H9 (cell line): ENCODE results near the gene SDR42E1. TPM values are rescaled to one million over a fixed set of nuclear protein-coding genes. Genes with fewer than 3 reads are reported as not detected.

Experiments used
- DNase-seq: peaks from one replicate; pipeline ENCODE4 v3.0.0-alpha.2; 2017
- H2AFZ ChIP-seq: one replicate; pipeline ENCODE4 v1.6.1; 2013; ENCODE audit warnings: mild to moderate bottlenecking, low read length, control low read depth, moderate library complexity
- H2AK5ac ChIP-seq: 2 replicates; pipeline ENCODE4 v1.6.1; 2013; ENCODE audit warnings: low read length, control low read depth, mixed read lengths; ENCODE audit not compliant: insufficient read length
- H2BK120ac ChIP-seq: one replicate; pipeline ENCODE4 v1.6.1; 2013; ENCODE audit warnings: low read depth, mild to moderate bottlenecking, low read length, control low read depth, inconsistent platforms; ENCODE audit not compliant: poor library complexity, severe bottlenecking
- H2BK12ac ChIP-seq: 2 replicates; pipeline ENCODE4 v1.6.1; 2013; ENCODE audit warnings: low read length, control low read depth, mixed read lengths, low read depth; ENCODE audit not compliant: insufficient read length
- H2BK15ac ChIP-seq: 2 replicates; pipeline ENCODE4 v1.6.1; 2013; ENCODE audit warnings: low read depth, low read length, control low read depth
- H2BK20ac ChIP-seq: one replicate; pipeline ENCODE4 v1.6.1; 2013; ENCODE audit warnings: low read depth, mild to moderate bottlenecking, low read length, control low read depth, inconsistent platforms; ENCODE audit not compliant: poor library complexity, severe bottlenecking
- H2BK5ac ChIP-seq: 2 replicates; pipeline ENCODE4 v1.6.1; 2013; ENCODE audit warnings: low read length, control low read depth, mixed read lengths; ENCODE audit not compliant: insufficient read length
- H3K14ac ChIP-seq: 2 replicates; pipeline ENCODE4 v1.6.1; 2013; ENCODE audit warnings: low read length, control low read depth; ENCODE audit not compliant: insufficient read depth
- H3K18ac ChIP-seq: 2 replicates; pipeline ENCODE4 v1.6.1; 2013; ENCODE audit warnings: low read depth, mild to moderate bottlenecking, mixed read lengths, low read length, control low read depth; ENCODE audit not compliant: insufficient read length
- H3K23ac ChIP-seq: 2 replicates; pipeline ENCODE4 v1.6.1; 2013; ENCODE audit warnings: low read length, control low read depth, mixed read lengths, low read depth; ENCODE audit not compliant: insufficient read length
- H3K23me2 ChIP-seq: 2 replicates; pipeline ENCODE4 v1.6.1; 2013; ENCODE audit warnings: low read depth, mild to moderate bottlenecking, mixed read lengths, low read length, control low read depth; ENCODE audit not compliant: insufficient read length, poor library complexity, severe bottlenecking
- H3K27ac ChIP-seq: 2 replicates; pipeline ENCODE4 v1.5.1; 2013; ENCODE audit warnings: low read length, control low read depth, mixed read lengths, low read depth; ENCODE audit not compliant: insufficient read length
- H3K27me3 ChIP-seq: 2 replicates; pipeline ENCODE4 v1.6.1; 2013; ENCODE audit warnings: low read length, control low read depth, inconsistent platforms; ENCODE audit not compliant: insufficient read depth
- H3K4ac ChIP-seq: 2 replicates; pipeline ENCODE4 v1.6.1; 2013; ENCODE audit warnings: low read depth, mild to moderate bottlenecking, control low read depth, inconsistent platforms, low read length, moderate library complexity
- H3K4me1 ChIP-seq: 2 replicates; pipeline ENCODE4 v1.6.1; 2013; ENCODE audit warnings: low read length, control low read depth, inconsistent platforms; ENCODE audit not compliant: insufficient read depth
- H3K4me2 ChIP-seq: 2 replicates; pipeline ENCODE4 v1.6.1; 2013; ENCODE audit warnings: low read length, control low read depth, mixed read lengths; ENCODE audit not compliant: insufficient read length, insufficient read depth
- H3K56ac ChIP-seq: 2 replicates; pipeline ENCODE4 v1.6.1; 2013; ENCODE audit warnings: low read depth, mild to moderate bottlenecking, mixed read lengths, low read length, control low read depth; ENCODE audit not compliant: insufficient read length
- H3K79me1 ChIP-seq: 2 replicates; pipeline ENCODE4 v1.6.1; 2013; ENCODE audit warnings: low read depth, mild to moderate bottlenecking, moderate library complexity, low read length, control low read depth, inconsistent platforms; ENCODE audit not compliant: insufficient read depth, poor library complexity, severe bottlenecking
- H3K79me2 ChIP-seq: 2 replicates; pipeline ENCODE4 v1.6.1; 2013; ENCODE audit warnings: low read length, control low read depth, inconsistent platforms; ENCODE audit not compliant: insufficient read depth
- H3K9ac ChIP-seq: 2 replicates; pipeline ENCODE4 v1.6.1; 2013; ENCODE audit warnings: low read length, control low read depth, mixed read lengths; ENCODE audit not compliant: insufficient read length; ENCODE audit errors: extremely low read depth
- H3K9me3 ChIP-seq: one replicate; pipeline ENCODE4 v1.6.1; 2013; ENCODE audit warnings: low read depth, low read length, inconsistent platforms; ENCODE audit not compliant: control insufficient read depth
- H3T11ph ChIP-seq: one replicate; pipeline ENCODE4 v1.6.1; 2013; ENCODE audit warnings: mild to moderate bottlenecking, low read length, control low read depth, inconsistent platforms
- H4K20me1 ChIP-seq: one replicate; pipeline ENCODE4 v1.6.1; 2013; ENCODE audit not compliant: control insufficient read depth, insufficient read length, insufficient read depth
- H4K5ac ChIP-seq: 2 replicates; pipeline ENCODE4 v1.6.1; 2013; ENCODE audit warnings: low read depth, mild to moderate bottlenecking, mixed read lengths, low read length, control low read depth; ENCODE audit not compliant: insufficient read length
- H4K8ac ChIP-seq: replicated peaks from 2 replicates; pipeline ENCODE4 v1.6.1; 2013; ENCODE audit warnings: low read length, control low read depth, mixed read lengths, low read depth; ENCODE audit not compliant: insufficient read length
- H4K91ac ChIP-seq: 2 replicates; pipeline ENCODE4 v1.6.1; 2013; ENCODE audit warnings: low read depth, mild to moderate bottlenecking, moderate library complexity, mixed read lengths, low read length, control low read depth; ENCODE audit not compliant: insufficient read length
- H3K27ac Mint-ChIP-seq, 3 experiments: 2 replicates in 2 of 3; 3 replicates in 1 of 3; pipeline ENCODE4 v1.8.0; 2020 to 2021; ENCODE audit warnings: mixed read lengths in 3 of 3, mild to moderate bottlenecking in 1 of 3, moderate library complexity in 1 of 3
- H3K27me3 Mint-ChIP-seq: 2 replicates; pipeline ENCODE4 v1.8.0; 2021; ENCODE audit warnings: low read depth, mild to moderate bottlenecking, moderate library complexity, mixed read lengths
- H3K36me3 Mint-ChIP-seq, 3 experiments: 2 replicates in 2 of 3; 3 replicates in 1 of 3; pipeline ENCODE4 v1.8.0; 2020 to 2021; ENCODE audit warnings: low read depth in 3 of 3, mixed read lengths in 3 of 3; ENCODE audit not compliant: insufficient read depth in 1 of 3
- H3K4me1 Mint-ChIP-seq, 2 experiments: 2 replicates each; pipeline ENCODE4 v1.8.0; 2020; ENCODE audit warnings: mixed read lengths in 2 of 2
- H3K4me3 Mint-ChIP-seq, 2 experiments: 2 replicates in 1 of 2; 3 replicates in 1 of 2; pipeline ENCODE4 v1.8.0; 2020 to 2021; ENCODE audit warnings: mild to moderate bottlenecking in 2 of 2, mixed read lengths in 2 of 2, moderate library complexity in 1 of 2
- H3K9me3 Mint-ChIP-seq, 2 experiments: 2 replicates in 1 of 2; 3 replicates in 1 of 2; pipeline ENCODE4 v1.8.0; 2020; ENCODE audit warnings: mild to moderate bottlenecking in 2 of 2, mixed read lengths in 2 of 2, moderate library complexity in 1 of 2
- WGBS: extraction: QIAGEN DNeasy Blood & Tissue Kit; methylation state at CpG from one replicate; pipeline ENCODE4 v1.1.7; 2013; ENCODE audit warnings: missing lambda C conversion rate, low lambda C conversion rate, mixed read lengths; ENCODE audit not compliant: insufficient read length; ENCODE audit errors: extremely low coverage; 5-methylcytosine and 5-hydroxymethylcytosine counted together
- total RNA-seq: library from RNA; stranded (reverse); gene quantifications from 2 replicates; pipeline ENCODE4 v1.2.1, GENCODE V29; 2021
- TF ChIP-seq, protein P1 (sequence below): fragments of 200-600 bp; sonication (generic); conservative IDR thresholded peaks from 3 replicates; pipeline ENCODE4 v1.8.0; 2021; ENCODE audit warnings: antibody characterized with exemption, mild to moderate bottlenecking

Gene SDR42E1
- total RNA-seq, 1 experiment from 2014 or later, result not detected

DNA sequence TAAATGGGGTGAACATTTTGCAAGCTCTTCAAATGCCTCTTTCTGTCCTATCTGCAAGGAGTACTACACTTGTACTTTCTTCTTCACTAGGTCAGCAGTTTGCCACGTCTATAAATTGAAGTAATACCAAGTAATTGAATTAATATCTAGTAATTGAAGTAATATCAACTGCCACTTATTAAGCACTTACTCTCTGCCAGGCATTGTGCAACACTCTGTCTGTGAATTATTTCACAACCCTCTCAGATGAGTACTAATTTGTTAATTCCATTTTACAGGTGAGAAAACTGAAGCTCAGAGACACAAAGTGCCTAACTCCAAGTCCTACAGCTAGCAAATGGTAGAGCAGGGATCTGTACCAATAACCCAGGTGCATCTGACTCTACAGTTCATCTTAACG is 4.1 kb downstream of the SDR42E1 start:
- Histone ChIP-seq H4K91ac (no peak overlapping the region), H3K79me1 (no peaks in the 10 kb centered on the region), H3K9me3 (peaks cover 5% of the 10 kb centered on the region), H3K27ac (no peak overlapping the region), H3K18ac (no peak overlapping the region), H2BK5ac (no peak overlapping the region), H3K56ac (no peak overlapping the region), H3K27me3 (no peaks in the 10 kb centered on the region), H3K79me2 (no peaks in the 10 kb centered on the region), H3K14ac (no peak overlapping the region), H2BK15ac (no peak overlapping the region), H4K8ac (no peak overlapping the region), H2AFZ (no peak overlapping the region), H2BK12ac (no peak overlapping the region), H3K4ac (no peak overlapping the region), H3K4me2 (no peak overlapping the region), H2AK5ac (no peak overlapping the region), H2BK20ac (no peak overlapping the region), H2BK120ac (no peak overlapping the region), H3K23me2 (no peaks in the 10 kb centered on the region), H4K5ac (no peak overlapping the region), H3K4me1 (no peaks in the 10 kb centered on the region), H3K9ac (no peak overlapping the region), H3T11ph (no peak overlapping the region), H4K20me1 (no peaks in the 10 kb centered on the region), H3K23ac (no peak overlapping the region)
- no CpG with 5 or more reads among the region's 2 CpGs for WGBS
- H3K9me3 Mint-ChIP-seq, result peaks cover 41 to 44% of the 10 kb centered on the region in 2 experiments
- peaks cover 25 to 35% (median 30%) of the 10 kb centered on the region in 3 experiments for H3K36me3 Mint-ChIP-seq
- no peak for DNase-seq
- H3K27ac Mint-ChIP-seq, result no peak overlapping the region
- peaks cover 13% of the 10 kb centered on the region for H3K27me3 Mint-ChIP-seq
- peaks cover 0 to 7% of the 10 kb centered on the region in 2 experiments; a peak in 2 of 4 replicates for H3K4me1 Mint-ChIP-seq
- no peak overlapping the region for H3K4me3 Mint-ChIP-seq
- TF ChIP-seq, protein P1, sequence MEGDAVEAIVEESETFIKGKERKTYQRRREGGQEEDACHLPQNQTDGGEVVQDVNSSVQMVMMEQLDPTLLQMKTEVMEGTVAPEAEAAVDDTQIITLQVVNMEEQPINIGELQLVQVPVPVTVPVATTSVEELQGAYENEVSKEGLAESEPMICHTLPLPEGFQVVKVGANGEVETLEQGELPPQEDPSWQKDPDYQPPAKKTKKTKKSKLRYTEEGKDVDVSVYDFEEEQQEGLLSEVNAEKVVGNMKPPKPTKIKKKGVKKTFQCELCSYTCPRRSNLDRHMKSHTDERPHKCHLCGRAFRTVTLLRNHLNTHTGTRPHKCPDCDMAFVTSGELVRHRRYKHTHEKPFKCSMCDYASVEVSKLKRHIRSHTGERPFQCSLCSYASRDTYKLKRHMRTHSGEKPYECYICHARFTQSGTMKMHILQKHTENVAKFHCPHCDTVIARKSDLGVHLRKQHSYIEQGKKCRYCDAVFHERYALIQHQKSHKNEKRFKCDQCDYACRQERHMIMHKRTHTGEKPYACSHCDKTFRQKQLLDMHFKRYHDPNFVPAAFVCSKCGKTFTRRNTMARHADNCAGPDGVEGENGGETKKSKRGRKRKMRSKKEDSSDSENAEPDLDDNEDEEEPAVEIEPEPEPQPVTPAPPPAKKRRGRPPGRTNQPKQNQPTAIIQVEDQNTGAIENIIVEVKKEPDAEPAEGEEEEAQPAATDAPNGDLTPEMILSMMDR, result no peak
